Liver (tissue), 9 donors: Measurements from ENCODE around the gene TP53AIP1. TPM values are rescaled to one million over a fixed set of nuclear protein-coding genes. Genes with fewer than 3 reads are reported as not detected.

ENCODE experiments used
- DNase-seq: peaks from one replicate; pipeline ENCODE4 v3.0.0-alpha.2; 2017; ENCODE audit warnings: low spot score
- H3K27ac ChIP-seq, 2 donors: one replicate each; pipeline ENCODE4 v1.7.0; 2013; ENCODE audit warnings: inconsistent platforms in 2 of 2, low read length in 2 of 2, control low read depth in 1 of 2, low read depth in 1 of 2, mild to moderate bottlenecking in 1 of 2
- H3K27me3 ChIP-seq, 4 donors: one replicate each; pipeline versions ENCODE4 v1.6.1 to v1.7.0; 2013; ENCODE audit warnings: low read length in 3 of 4, inconsistent platforms in 1 of 4, mild to moderate bottlenecking in 1 of 4, moderate library complexity in 1 of 4; ENCODE audit not compliant: control insufficient read depth in 4 of 4, insufficient read depth in 4 of 4
- H3K36me3 ChIP-seq, 4 donors: one replicate each; pipeline versions ENCODE4 v1.6.1 to v1.7.0; 2013; ENCODE audit warnings: low read length in 3 of 4, mild to moderate bottlenecking in 3 of 4, low read depth in 1 of 4, moderate library complexity in 1 of 4; ENCODE audit not compliant: control insufficient read depth in 4 of 4, insufficient read depth in 3 of 4
- H3K4me1 ChIP-seq, 4 donors: one replicate each; pipeline versions ENCODE4 v1.6.1 to v1.7.0; 2013; ENCODE audit warnings: low read length in 3 of 4, mild to moderate bottlenecking in 3 of 4, moderate library complexity in 1 of 4; ENCODE audit not compliant: control insufficient read depth in 4 of 4, insufficient read depth in 4 of 4
- H3K4me3 ChIP-seq, 3 donors: one replicate each; pipeline versions ENCODE4 v1.6.1 to v1.7.0; 2013; ENCODE audit warnings: low read length in 3 of 3, control low read depth in 1 of 3, low read depth in 1 of 3, mild to moderate bottlenecking in 1 of 3
- H3K9ac ChIP-seq, 2 donors: one replicate each; pipeline ENCODE4 v1.7.0; 2013; ENCODE audit warnings: low read length in 2 of 2, mild to moderate bottlenecking in 2 of 2, moderate library complexity in 2 of 2, control low read depth in 1 of 2, low read depth in 1 of 2
- H3K9me3 ChIP-seq, 4 donors: one replicate each; pipeline versions ENCODE4 v1.6.1 to v1.7.0; 2013; ENCODE audit warnings: low read length in 3 of 4; ENCODE audit not compliant: control insufficient read depth in 4 of 4
- EGR1 ChIP-seq, 2 donors: IDR thresholded peaks; 2 replicates each; pipeline ENCODE4 v1.6.1; 2016 to 2018; ENCODE audit warnings: antibody characterized with exemption in 2 of 2, low read depth in 2 of 2
- FOXA2 ChIP-seq: IDR thresholded peaks from 2 replicates; pipeline ENCODE4 v1.6.1; 2016; ENCODE audit warnings: antibody characterized with exemption
- HNF4G ChIP-seq: IDR thresholded peaks from 2 replicates; pipeline ENCODE4 v1.6.1; 2016; ENCODE audit warnings: antibody characterized with exemption
- JUND ChIP-seq, 2 donors: IDR thresholded peaks; 2 replicates each; pipeline ENCODE4 v1.6.1; 2016; ENCODE audit warnings: antibody characterized with exemption in 2 of 2
- RAD21 ChIP-seq, 2 donors: IDR thresholded peaks; 2 replicates each; pipeline ENCODE4 v1.6.1; 2016; ENCODE audit warnings: antibody characterized with exemption in 2 of 2, mild to moderate bottlenecking in 2 of 2
- TAF1 ChIP-seq: conservative IDR thresholded peaks from 2 replicates; pipeline ENCODE4 v1.6.1; 2016; ENCODE audit warnings: antibody characterized with exemption, mild to moderate bottlenecking
- WGBS: extraction: QIAGEN DNeasy Blood & Tissue Kit; methylation state at CpG from one replicate; pipeline ENCODE4 v1.1.7; 2013; 5-methylcytosine and 5-hydroxymethylcytosine counted together
- polyA plus RNA-seq, 2 donors: library from polyadenylated mRNA; stranded (reverse) in 1 of 2; unstranded in 1 of 2; fragments of 200-250 nt in 1 of 2; fragments of >200 nt in 1 of 2; fragmentation: Nextera tagmentation in 1 of 2; extraction: Ambion mirVana in 1 of 2; gene quantifications; one replicate each; pipeline versions ENCODE4 v1.2.1 to v1.2.3, GENCODE V29; 2013 to 2015
- total RNA-seq, 2 donors: library from RNA; depleted of rRNA; stranded (reverse); fragments of >200 nt; gene quantifications; one replicate each; pipeline ENCODE4 v1.2.3, GENCODE V29; 2014
- TF ChIP-seq, protein P1 (sequence below): fragments of 150-350 bp; IDR thresholded peaks from 2 replicates; pipeline ENCODE4 v1.5.1; 2017; ENCODE audit warnings: improper control_type of control experiment, low read depth, low read length; ENCODE audit not compliant: missing input control
- TF ChIP-seq, protein P2 (sequence below): IDR thresholded peaks from 2 replicates; pipeline ENCODE4 v1.6.1; 2016; ENCODE audit warnings: antibody characterized with exemption, mild to moderate bottlenecking
- TF ChIP-seq, protein P3 (sequence below): IDR thresholded peaks from 2 replicates; pipeline ENCODE4 v1.6.1; 2016; ENCODE audit warnings: antibody characterized with exemption
- donor health status: healthy.
- donor health status: healthy.
- donor health status: healthy.
- donor health status: healthy.
- donor health status: healthy.

The TP53AIP1 gene
- total and polyA plus RNA-seq, 4 donors = 0.08 TPM; not detected in 3

DNA sequence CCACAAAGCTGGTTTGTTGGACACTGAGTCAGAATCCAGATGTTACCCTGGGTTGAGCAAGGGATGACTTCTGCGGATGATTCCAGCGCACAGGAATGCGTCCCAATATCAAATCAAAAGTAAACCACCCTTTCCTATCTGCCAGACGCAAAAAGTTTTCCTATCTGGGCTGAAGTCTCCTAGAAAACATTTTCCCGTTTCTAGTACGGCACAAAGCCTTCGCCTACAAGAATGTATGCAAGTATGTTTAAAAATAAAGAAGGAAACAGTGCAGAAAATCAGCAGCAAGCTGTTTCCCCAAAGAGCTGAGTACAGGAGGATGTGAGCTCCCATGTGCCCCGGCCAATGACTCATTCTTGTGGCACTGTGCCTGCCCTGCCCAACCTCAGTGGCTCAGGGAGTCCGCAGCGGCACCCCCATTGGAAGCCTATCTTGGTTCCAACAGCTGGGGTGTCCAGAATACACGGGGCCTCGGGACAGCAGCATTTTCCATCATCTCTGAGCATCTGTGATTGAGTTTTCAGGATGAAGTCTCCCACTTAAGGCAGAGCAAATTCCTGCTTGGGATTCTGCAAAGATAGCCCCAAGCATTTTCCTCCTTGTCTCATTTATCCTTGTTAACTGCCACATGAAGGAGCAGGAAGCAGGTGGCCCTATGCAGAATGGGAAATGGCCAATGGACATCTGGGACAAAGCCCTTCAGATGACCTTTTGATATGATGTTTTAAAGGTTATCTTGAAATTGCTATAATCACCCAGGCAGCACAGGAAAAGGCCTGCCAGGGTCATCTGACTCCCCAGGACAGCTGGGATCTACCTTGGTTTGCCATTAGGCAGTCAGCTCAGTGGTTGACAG, 34.1 kb downstream of the TP53AIP1 start:
- no peak overlapping the region for H3K9ac ChIP-seq
- peaks cover 0 to 9% (median 4%) of the 10 kb centered on the region in 4 donors for H3K4me1 ChIP-seq
- no peak overlapping the region for H3K4me3 ChIP-seq
- no peaks in the 10 kb centered on the region for H3K9me3 ChIP-seq
- 54% methylated on average over 12 of the region's 12 CpGs for WGBS
- H3K27ac ChIP-seq = no peak overlapping the region
- no peaks in the 10 kb centered on the region for H3K36me3 ChIP-seq
- TF ChIP-seq JUND (IDR thresholded peaks at IDR 0.05) = peak in 1 of 2 donors; percentile 22
- TF ChIP-seq, protein P1, sequence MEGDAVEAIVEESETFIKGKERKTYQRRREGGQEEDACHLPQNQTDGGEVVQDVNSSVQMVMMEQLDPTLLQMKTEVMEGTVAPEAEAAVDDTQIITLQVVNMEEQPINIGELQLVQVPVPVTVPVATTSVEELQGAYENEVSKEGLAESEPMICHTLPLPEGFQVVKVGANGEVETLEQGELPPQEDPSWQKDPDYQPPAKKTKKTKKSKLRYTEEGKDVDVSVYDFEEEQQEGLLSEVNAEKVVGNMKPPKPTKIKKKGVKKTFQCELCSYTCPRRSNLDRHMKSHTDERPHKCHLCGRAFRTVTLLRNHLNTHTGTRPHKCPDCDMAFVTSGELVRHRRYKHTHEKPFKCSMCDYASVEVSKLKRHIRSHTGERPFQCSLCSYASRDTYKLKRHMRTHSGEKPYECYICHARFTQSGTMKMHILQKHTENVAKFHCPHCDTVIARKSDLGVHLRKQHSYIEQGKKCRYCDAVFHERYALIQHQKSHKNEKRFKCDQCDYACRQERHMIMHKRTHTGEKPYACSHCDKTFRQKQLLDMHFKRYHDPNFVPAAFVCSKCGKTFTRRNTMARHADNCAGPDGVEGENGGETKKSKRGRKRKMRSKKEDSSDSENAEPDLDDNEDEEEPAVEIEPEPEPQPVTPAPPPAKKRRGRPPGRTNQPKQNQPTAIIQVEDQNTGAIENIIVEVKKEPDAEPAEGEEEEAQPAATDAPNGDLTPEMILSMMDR = no peak
- TF ChIP-seq FOXA2 = no peak
- DNase-seq = no peak
- peaks cover 0 to 6% (median 1%) of the 10 kb centered on the region in 4 donors for H3K27me3 ChIP-seq

DNA sequence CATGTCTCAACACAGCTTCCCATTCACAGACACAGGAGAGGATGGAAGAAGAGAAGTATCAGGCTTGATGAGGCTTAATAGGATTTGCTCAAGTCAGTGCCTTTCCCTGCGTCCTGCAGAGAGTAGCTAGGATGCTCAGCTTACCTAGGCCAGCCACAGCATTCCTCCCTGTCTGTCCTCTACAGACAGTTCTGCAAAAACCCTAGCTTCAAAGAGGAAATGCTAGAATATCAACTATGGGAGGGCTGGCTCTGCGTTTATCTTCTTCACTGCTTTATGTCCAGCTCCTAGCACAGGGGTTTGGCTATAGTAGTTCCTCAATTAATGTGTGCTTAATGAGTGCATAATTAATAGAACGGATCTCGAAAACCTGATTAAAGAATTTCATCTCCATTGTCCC, 35.1 kb downstream of the TP53AIP1 start:
- Histone ChIP-seq H3K27me3 (peaks cover 0 to 6% (median 1%) of the 10 kb centered on the region in 4 donors), H3K36me3 (no peaks in the 10 kb centered on the region), H3K9me3 (no peaks in the 10 kb centered on the region), H3K4me1 (peaks cover 0 to 9% (median 4%) of the 10 kb centered on the region in 4 donors), H3K9ac (no peak overlapping the region), H3K4me3 (no peak overlapping the region), H3K27ac (no peak overlapping the region)
- TF ChIP-seq TAF1 = no peak
- TF ChIP-seq, protein P2, sequence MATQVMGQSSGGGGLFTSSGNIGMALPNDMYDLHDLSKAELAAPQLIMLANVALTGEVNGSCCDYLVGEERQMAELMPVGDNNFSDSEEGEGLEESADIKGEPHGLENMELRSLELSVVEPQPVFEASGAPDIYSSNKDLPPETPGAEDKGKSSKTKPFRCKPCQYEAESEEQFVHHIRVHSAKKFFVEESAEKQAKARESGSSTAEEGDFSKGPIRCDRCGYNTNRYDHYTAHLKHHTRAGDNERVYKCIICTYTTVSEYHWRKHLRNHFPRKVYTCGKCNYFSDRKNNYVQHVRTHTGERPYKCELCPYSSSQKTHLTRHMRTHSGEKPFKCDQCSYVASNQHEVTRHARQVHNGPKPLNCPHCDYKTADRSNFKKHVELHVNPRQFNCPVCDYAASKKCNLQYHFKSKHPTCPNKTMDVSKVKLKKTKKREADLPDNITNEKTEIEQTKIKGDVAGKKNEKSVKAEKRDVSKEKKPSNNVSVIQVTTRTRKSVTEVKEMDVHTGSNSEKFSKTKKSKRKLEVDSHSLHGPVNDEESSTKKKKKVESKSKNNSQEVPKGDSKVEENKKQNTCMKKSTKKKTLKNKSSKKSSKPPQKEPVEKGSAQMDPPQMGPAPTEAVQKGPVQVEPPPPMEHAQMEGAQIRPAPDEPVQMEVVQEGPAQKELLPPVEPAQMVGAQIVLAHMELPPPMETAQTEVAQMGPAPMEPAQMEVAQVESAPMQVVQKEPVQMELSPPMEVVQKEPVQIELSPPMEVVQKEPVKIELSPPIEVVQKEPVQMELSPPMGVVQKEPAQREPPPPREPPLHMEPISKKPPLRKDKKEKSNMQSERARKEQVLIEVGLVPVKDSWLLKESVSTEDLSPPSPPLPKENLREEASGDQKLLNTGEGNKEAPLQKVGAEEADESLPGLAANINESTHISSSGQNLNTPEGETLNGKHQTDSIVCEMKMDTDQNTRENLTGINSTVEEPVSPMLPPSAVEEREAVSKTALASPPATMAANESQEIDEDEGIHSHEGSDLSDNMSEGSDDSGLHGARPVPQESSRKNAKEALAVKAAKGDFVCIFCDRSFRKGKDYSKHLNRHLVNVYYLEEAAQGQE = no peak
- no peak for TF ChIP-seq EGR1 (IDR thresholded peaks at IDR 0.05; ENCODE audit: low read depth in 2 of 2)
- no peak for TF ChIP-seq RAD21 (IDR thresholded peaks at IDR 0.05)
- TF ChIP-seq JUND (IDR thresholded peaks at IDR 0.05) = no peak
- TF ChIP-seq HNF4G = no peak
- TF ChIP-seq, protein P3, sequence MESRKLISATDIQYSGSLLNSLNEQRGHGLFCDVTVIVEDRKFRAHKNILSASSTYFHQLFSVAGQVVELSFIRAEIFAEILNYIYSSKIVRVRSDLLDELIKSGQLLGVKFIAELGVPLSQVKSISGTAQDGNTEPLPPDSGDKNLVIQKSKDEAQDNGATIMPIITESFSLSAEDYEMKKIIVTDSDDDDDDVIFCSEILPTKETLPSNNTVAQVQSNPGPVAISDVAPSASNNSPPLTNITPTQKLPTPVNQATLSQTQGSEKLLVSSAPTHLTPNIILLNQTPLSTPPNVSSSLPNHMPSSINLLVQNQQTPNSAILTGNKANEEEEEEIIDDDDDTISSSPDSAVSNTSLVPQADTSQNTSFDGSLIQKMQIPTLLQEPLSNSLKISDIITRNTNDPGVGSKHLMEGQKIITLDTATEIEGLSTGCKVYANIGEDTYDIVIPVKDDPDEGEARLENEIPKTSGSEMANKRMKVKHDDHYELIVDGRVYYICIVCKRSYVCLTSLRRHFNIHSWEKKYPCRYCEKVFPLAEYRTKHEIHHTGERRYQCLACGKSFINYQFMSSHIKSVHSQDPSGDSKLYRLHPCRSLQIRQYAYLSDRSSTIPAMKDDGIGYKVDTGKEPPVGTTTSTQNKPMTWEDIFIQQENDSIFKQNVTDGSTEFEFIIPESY = no peak
- WGBS = 86% methylated on average over 4 of the region's 4 CpGs
- DNase-seq = no peak
